Endothelial cell of umbilical vein (primary cell): Measurements from ENCODE around the gene LMAN2.

Source experiments
- EZH2 ChIP-seq: IDR thresholded peaks from 2 replicates; pipeline ENCODE4 v1.6.1; 2012; ENCODE audit warnings: borderline replicate concordance, low read depth, mild to moderate bottlenecking, moderate library complexity, low read length, inconsistent platforms; ENCODE audit not compliant: severe bottlenecking
- FOS ChIP-seq: IDR thresholded peaks from 2 replicates; pipeline ENCODE4 v1.6.1; 2011; ENCODE audit warnings: mild to moderate bottlenecking, low read length, moderate library complexity, borderline replicate concordance; ENCODE audit not compliant: insufficient read depth
- GATA2 ChIP-seq: IDR thresholded peaks from 2 replicates; pipeline ENCODE4 v1.7.0; 2011; ENCODE audit warnings: low read depth, mild to moderate bottlenecking, moderate library complexity, mixed read lengths, low read length; ENCODE audit not compliant: insufficient read length, insufficient read depth
- MYC ChIP-seq: IDR thresholded peaks from one replicate; pipeline ENCODE4 v1.6.1; 2011; ENCODE audit warnings: mild to moderate bottlenecking, low read depth, low read length
- POLR2A ChIP-seq: IDR thresholded peaks from 2 replicates; pipeline ENCODE4 v1.6.1; 2012; ENCODE audit warnings: low read depth, mild to moderate bottlenecking, control low read depth, low read length
- POLR2AphosphoS5 ChIP-seq: IDR thresholded peaks from 2 replicates; pipeline ENCODE4 v1.6.1; 2012; ENCODE audit warnings: low read depth, mild to moderate bottlenecking, control low read depth, low read length, moderate library complexity; ENCODE audit not compliant: insufficient read depth
- TF ChIP-seq, protein P1 (sequence below), 2 donors: IDR thresholded peaks; 1 replicate in 1 of 2; 2 replicates in 1 of 2; pipeline ENCODE4 v1.5.1; 2011; ENCODE audit warnings: low read length in 2 of 2, mild to moderate bottlenecking in 2 of 2, moderate library complexity in 2 of 2, control low read depth in 1 of 2, inconsistent platforms in 1 of 2, low read depth in 1 of 2; ENCODE audit not compliant: insufficient read depth in 1 of 2; ENCODE audit errors: extremely low read depth in 1 of 2
- TF ChIP-seq, protein P2 (sequence below): IDR thresholded peaks from 2 replicates; pipeline ENCODE4 v1.6.1; 2011; ENCODE audit not compliant: insufficient read depth, insufficient read length

DNA sequence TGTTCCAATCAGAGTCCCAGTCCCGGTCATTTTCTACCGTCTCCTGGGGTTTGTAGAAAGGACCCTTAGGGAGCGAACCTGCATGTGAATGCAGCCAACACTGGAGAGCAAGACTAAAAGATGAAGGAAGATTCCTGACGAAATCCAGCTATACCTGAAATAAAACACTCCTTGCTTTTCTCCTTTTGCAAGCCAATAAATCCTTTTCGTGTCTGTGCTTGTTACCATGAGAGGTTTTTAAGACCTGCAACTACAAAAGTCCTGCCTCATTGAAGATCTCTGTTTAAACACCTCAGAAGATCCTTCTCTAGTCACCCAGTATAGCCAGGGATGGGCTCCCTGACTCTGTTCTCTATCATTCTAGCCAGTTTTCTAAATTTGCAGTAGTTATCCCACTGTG lies 22.7 kb upstream of the LMAN2 start:
- TF ChIP-seq, protein P1, sequence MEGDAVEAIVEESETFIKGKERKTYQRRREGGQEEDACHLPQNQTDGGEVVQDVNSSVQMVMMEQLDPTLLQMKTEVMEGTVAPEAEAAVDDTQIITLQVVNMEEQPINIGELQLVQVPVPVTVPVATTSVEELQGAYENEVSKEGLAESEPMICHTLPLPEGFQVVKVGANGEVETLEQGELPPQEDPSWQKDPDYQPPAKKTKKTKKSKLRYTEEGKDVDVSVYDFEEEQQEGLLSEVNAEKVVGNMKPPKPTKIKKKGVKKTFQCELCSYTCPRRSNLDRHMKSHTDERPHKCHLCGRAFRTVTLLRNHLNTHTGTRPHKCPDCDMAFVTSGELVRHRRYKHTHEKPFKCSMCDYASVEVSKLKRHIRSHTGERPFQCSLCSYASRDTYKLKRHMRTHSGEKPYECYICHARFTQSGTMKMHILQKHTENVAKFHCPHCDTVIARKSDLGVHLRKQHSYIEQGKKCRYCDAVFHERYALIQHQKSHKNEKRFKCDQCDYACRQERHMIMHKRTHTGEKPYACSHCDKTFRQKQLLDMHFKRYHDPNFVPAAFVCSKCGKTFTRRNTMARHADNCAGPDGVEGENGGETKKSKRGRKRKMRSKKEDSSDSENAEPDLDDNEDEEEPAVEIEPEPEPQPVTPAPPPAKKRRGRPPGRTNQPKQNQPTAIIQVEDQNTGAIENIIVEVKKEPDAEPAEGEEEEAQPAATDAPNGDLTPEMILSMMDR (IDR thresholded peaks at IDR 0.05; ENCODE audit: extremely low read depth in 1 of 2, insufficient read depth in 1 of 2, low read depth in 1 of 2, low read length in 2 of 2): no peak
- TF ChIP-seq POLR2AphosphoS5: no peak
- TF ChIP-seq, protein P2, sequence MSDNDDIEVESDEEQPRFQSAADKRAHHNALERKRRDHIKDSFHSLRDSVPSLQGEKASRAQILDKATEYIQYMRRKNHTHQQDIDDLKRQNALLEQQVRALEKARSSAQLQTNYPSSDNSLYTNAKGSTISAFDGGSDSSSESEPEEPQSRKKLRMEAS: no peak
- no peak for TF ChIP-seq MYC
- no peak for TF ChIP-seq POLR2A
- TF ChIP-seq EZH2: no peak
- TF ChIP-seq FOS: no peak
- no peak for TF ChIP-seq GATA2
